KMS-11 (cell line): ENCODE data around the gene DHX15.

Experiments
- H2AFZ ChIP-seq: fragments of 200-600 bp; sonication (generic); 2 replicates; pipeline ENCODE4 v1.6.1; 2016; ENCODE audit warnings: antibody characterized with exemption, mixed run types, low read depth
- H3K27ac ChIP-seq: fragments of 200-600 bp; sonication (generic); 2 replicates; pipeline ENCODE4 v1.6.1; 2016; ENCODE audit warnings: mild to moderate bottlenecking, mixed run types
- H3K27me3 ChIP-seq: fragments of 200-600 bp; sonication (generic); 2 replicates; pipeline ENCODE4 v1.6.1; 2017; ENCODE audit warnings: mild to moderate bottlenecking, low read depth, mixed run types, moderate library complexity; ENCODE audit not compliant: insufficient read depth
- H3K36me3 ChIP-seq: fragments of 200-600 bp; sonication (generic); 2 replicates; pipeline ENCODE4 v1.6.1; 2017; ENCODE audit warnings: mild to moderate bottlenecking, mixed run types; ENCODE audit not compliant: insufficient read depth
- H3K4me1 ChIP-seq: fragments of 200-600 bp; sonication (generic); 2 replicates; pipeline ENCODE4 v1.6.1; 2016; ENCODE audit warnings: mild to moderate bottlenecking, low read depth, mixed run types; ENCODE audit not compliant: poor library complexity, severe bottlenecking
- H3K4me2 ChIP-seq: fragments of 200-600 bp; sonication (generic); 2 replicates; pipeline ENCODE4 v1.7.0; 2016; ENCODE audit warnings: mild to moderate bottlenecking, mixed run types
- H3K4me3 ChIP-seq: fragments of 200-600 bp; sonication (generic); IDR thresholded peaks from 2 replicates; pipeline ENCODE4 v1.6.1; 2017; ENCODE audit warnings: low read depth, low read length, mixed read lengths; ENCODE audit not compliant: insufficient read depth
- H3K79me2 ChIP-seq: fragments of 200-600 bp; sonication (generic); 2 replicates; pipeline ENCODE4 v1.6.1; 2016; ENCODE audit warnings: low read depth, mixed run types; ENCODE audit not compliant: insufficient read depth
- H3K9ac ChIP-seq: fragments of 200-600 bp; sonication (generic); 2 replicates; pipeline ENCODE4 v1.6.1; 2016; ENCODE audit warnings: mild to moderate bottlenecking, mixed run types
- H4K20me1 ChIP-seq: fragments of 200-600 bp; sonication (generic); 2 replicates; pipeline ENCODE4 v1.6.1; 2016; ENCODE audit warnings: mild to moderate bottlenecking, mixed run types; ENCODE audit not compliant: insufficient read depth
- TF ChIP-seq, protein P1 (sequence below): fragments of 200-600 bp; sonication (generic); conservative IDR thresholded peaks from 2 replicates; pipeline ENCODE4 v1.6.1; 2017; ENCODE audit warnings: low read depth, mild to moderate bottlenecking, antibody characterized with exemption, low read length, moderate library complexity, mixed read lengths

DHX15 gene

DNA sequence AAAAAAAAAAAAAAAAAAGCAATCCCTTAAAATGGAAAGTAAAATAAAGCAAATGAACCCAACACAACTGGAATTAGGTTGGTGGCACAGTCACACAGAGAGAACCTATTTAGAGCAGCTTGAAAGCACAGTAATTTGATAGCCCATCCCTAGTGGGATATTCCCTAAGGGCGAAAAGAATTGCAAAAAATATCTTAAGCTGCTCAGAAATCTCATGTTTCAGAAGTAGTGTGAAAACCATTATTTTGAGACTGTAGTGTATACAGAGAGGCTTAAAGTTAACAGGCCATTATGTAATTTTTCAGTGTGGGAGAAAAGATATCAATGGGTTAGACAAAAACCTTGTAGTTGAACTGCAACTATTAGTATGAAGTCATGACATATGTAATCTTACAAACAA lies 40.0 kb upstream of the DHX15 start:
- Histone ChIP-seq H3K4me2 (no peak overlapping the region), H3K79me2 (no peaks in the 10 kb centered on the region), H3K4me1 (no peaks in the 10 kb centered on the region), H3K27me3 (no peaks in the 10 kb centered on the region), H3K27ac (no peak overlapping the region), H4K20me1 (no peaks in the 10 kb centered on the region), H3K4me3 (no peak overlapping the region), H3K36me3 (no peaks in the 10 kb centered on the region), H3K9ac (no peak overlapping the region), H2AFZ (no peak overlapping the region)
- TF ChIP-seq, protein P1, sequence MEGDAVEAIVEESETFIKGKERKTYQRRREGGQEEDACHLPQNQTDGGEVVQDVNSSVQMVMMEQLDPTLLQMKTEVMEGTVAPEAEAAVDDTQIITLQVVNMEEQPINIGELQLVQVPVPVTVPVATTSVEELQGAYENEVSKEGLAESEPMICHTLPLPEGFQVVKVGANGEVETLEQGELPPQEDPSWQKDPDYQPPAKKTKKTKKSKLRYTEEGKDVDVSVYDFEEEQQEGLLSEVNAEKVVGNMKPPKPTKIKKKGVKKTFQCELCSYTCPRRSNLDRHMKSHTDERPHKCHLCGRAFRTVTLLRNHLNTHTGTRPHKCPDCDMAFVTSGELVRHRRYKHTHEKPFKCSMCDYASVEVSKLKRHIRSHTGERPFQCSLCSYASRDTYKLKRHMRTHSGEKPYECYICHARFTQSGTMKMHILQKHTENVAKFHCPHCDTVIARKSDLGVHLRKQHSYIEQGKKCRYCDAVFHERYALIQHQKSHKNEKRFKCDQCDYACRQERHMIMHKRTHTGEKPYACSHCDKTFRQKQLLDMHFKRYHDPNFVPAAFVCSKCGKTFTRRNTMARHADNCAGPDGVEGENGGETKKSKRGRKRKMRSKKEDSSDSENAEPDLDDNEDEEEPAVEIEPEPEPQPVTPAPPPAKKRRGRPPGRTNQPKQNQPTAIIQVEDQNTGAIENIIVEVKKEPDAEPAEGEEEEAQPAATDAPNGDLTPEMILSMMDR: no peak

DNA sequence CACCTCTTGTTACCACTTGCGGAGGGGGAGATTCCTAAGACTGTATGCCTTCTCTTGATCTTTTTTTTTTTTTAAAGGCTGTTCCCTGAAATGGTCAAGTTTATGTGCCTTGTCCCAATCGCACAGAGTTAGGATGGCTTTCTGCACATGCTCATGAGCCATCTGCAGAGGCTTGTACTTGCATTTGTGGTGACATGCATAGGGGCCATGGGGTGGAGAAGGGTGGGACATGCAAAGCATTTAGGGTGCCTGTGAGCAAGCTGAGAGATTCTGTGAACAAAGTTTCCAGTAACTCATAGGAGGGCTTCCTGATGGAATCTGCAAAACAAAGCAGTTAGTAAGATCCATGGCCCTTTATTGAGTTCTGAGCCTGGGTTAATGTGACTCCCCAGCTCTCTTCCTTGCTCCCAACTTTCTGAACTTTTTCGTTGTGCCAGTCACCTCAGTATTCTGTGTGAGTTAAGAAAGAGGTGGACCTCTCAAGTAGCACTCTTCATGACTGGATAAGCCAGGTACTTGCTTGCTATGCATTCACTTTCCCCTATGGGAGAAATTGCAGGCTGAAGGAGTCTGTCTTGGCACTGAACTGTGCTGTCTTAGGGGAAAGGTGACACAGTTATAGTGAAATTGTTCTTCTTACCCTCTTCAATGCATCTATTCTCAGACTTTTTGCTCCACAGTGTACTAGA lies 37.9 kb upstream of the DHX15 start:
- Histone ChIP-seq H3K4me2 (no peak overlapping the region), H3K27me3 (no peaks in the 10 kb centered on the region), H3K4me1 (no peaks in the 10 kb centered on the region), H3K36me3 (no peaks in the 10 kb centered on the region), H3K27ac (no peak overlapping the region), H2AFZ (no peak overlapping the region), H4K20me1 (no peaks in the 10 kb centered on the region), H3K79me2 (no peaks in the 10 kb centered on the region), H3K9ac (no peak overlapping the region), H3K4me3 (no peak overlapping the region)
- TF ChIP-seq, protein P1: no peak

- TF ChIP-seq, protein P1: no peak
- Histone ChIP-seq H3K79me2 (no peaks in the 10 kb centered on the region), H2AFZ (no peak overlapping the region), H3K4me1 (no peaks in the 10 kb centered on the region), H4K20me1 (no peaks in the 10 kb centered on the region), H3K27ac (no peak overlapping the region), H3K4me2 (no peak overlapping the region), H3K4me3 (no peak overlapping the region), H3K9ac (no peak overlapping the region), H3K36me3 (no peaks in the 10 kb centered on the region), H3K27me3 (no peaks in the 10 kb centered on the region)
These were observed 31.6 kb upstream of the DHX15 start for GRCh38 chr4:24615977-24616376.

- H3K4me2 ChIP-seq: no peak overlapping the region
- TF ChIP-seq, protein P1: no peak
- no peaks in the 10 kb centered on the region for H3K36me3 ChIP-seq
- H3K4me3 ChIP-seq: no peak overlapping the region
- no peaks in the 10 kb centered on the region for H3K79me2 ChIP-seq
- no peak overlapping the region for H2AFZ ChIP-seq
- H3K4me1 ChIP-seq: no peaks in the 10 kb centered on the region
- no peaks in the 10 kb centered on the region for H3K27me3 ChIP-seq
- no peak overlapping the region for H3K9ac ChIP-seq
- H3K27ac ChIP-seq: no peak overlapping the region
- no peaks in the 10 kb centered on the region for H4K20me1 ChIP-seq
These were observed 30.5 kb upstream of the DHX15 start for GRCh38 chr4:24614881-24615280.
